Measurements from ENCODE around the gene METTL26. TPM values are rescaled to one million over a fixed set of nuclear protein-coding genes. Genes with fewer than 3 reads are reported as not detected.
A peak's percentile ranks its signal among the peaks of the same experiment; 100 is the strongest.

METTL26 gene
- total and polyA plus RNA-seq, 2 of the 8 experiments (the other 6 are each of a cell fraction or from before 2014, with no cell fraction given) = 100 to 186 TPM

DNA sequence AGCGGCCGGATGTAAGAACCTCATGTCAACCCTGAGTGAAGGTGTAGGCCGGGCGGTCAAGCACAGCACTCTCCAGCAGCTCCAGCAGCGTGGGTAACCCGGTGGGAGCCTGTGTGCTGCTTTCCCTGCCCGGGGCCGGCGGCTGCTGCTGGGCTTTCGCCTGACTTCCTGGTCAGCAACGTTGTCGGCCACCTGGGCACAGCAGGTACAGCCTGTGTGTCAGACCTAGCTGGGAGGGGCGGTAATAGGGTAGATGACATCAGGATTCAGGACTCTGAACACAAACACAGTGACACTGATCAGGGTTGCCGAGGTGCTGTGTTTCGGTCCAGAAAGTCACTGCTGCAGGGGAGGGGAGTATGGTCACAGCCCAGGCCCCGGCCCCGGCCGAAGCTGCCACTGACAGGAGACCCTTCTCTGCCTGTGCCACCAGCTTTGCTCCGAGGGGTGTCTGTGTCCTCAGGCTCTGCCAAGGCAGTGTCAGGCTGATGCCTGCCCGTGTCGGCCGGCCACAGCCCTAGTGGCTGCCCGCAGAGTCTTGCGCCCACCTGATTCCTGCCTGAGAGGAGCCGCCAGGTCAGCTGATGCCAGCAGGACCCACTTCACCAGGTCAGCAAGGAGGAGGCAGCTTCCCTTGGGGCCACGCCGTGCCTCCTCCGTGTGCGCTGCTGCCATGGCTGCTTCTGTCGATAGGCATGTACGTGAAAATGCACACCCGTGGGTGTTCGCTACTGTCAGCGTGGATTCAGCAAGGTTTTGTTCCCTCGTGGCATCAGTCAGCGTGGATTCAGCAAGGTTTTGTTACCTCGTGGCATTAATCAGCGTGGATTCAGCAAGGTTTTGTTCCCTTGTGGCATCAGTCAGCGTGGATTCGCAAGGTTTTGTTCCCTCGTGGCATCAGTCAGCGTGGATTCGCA is 37.0 kb downstream of the METTL26 start:
- H2BK12ac ChIP-seq (ENCODE audit: low read depth, low read length) = no peak overlapping the region
- no peak overlapping the region for H3K27ac ChIP-seq (ENCODE audit: low read depth, low read length)
- no peak overlapping the region for H2BK15ac ChIP-seq (ENCODE audit: low read length)
- no peak for DNase-seq (ENCODE audit: low read depth in 1 of 2, low spot score in 2 of 2)
- peaks cover 10% of the 10 kb centered on the region; the same call in 1 of the 2 replicates for H3K79me1 ChIP-seq (ENCODE audit: low read depth, low read length)
- H2BK5ac ChIP-seq (ENCODE audit: low read depth, low read length) = 0 out of 2 replicates have a peak overlapping the region, but pooled peaks have one; percentile 5
- FAIRE-seq = no peak
- no peak overlapping the region for H3K9ac ChIP-seq (replicated peaks in 1 of 4; ENCODE audit: extremely low read depth in 1 of 4, low read depth in 3 of 4, low read length in 3 of 4)
- H3K27me3 ChIP-seq (replicated peaks in 1 of 4; ENCODE audit: control insufficient read depth in 3 of 4, extremely low read depth in 1 of 4, insufficient read depth in 3 of 4, low read length in 3 of 4) = peaks cover 0 to 3% (median under 1%) of the 10 kb centered on the region in 4 experiments; a peak in 3 of 7 replicates
- H3K4ac ChIP-seq (replicated peaks; ENCODE audit: insufficient read length, low read depth, low read length) = no peak overlapping the region
- H4K20me1 ChIP-seq (replicated peaks in 1 of 2; ENCODE audit: control insufficient read depth in 1 of 2, insufficient read depth in 2 of 2, low read length in 2 of 2) = peaks cover 10 to 13% of the 10 kb centered on the region in 2 experiments
- H3K4me3 ChIP-seq (ENCODE audit: extremely low read depth in 1 of 4, insufficient read depth in 2 of 4, low read depth in 3 of 4, low read length in 4 of 4) = no peak overlapping the region
- H3K36me3 ChIP-seq (ENCODE audit: control insufficient read depth in 2 of 4, insufficient read depth in 4 of 4, low read length in 3 of 4) = peaks cover 0 to 3% (median under 1%) of the 10 kb centered on the region in 4 experiments; a peak in 2 of 8 replicates
- no peaks in the 10 kb centered on the region for H3K23me2 ChIP-seq (ENCODE audit: low read depth, low read length)
- H2AFZ ChIP-seq (ENCODE audit: low read length) = no peak overlapping the region
- H2AK5ac ChIP-seq (ENCODE audit: low read depth, low read length) = no peak overlapping the region
- H3K4me2 ChIP-seq (ENCODE audit: insufficient read depth in 1 of 2, low read depth in 2 of 2, low read length in 2 of 2) = no peak overlapping the region
- peaks cover 0 to 4% of the 10 kb centered on the region in 2 experiments; a peak in 1 of 4 replicates for H3K9me3 ChIP-seq (ENCODE audit: insufficient read depth in 2 of 2, low read depth in 1 of 2, low read length in 1 of 2)
- ChIA-PET POLR2A (ENCODE audit: partially characterized antibody) (interaction anchor here (1.2 to 2.0 kb wide), 2 partner anchors 9 to 10 kb away, joined by 3 to 5 read pairs; partner anchors contain the start of gene RAB40C), CTCF (ENCODE audit: partially characterized antibody) (interaction anchor here (0.8 to 3.8 kb wide), 12 partner anchors 11 to 191 kb away, joined by 3 to 35 read pairs (median 4); partner anchors contain the start of gene METTL26)
- 95% methylated on average over 42 of the region's 43 CpGs; no CpG with 5 or more reads in 1 of the 2 experiments for WGBS, 2 experiments (ENCODE audit: extremely low coverage in 1 of 2, insufficient coverage in 1 of 2, insufficient read length in 1 of 2, insufficient replicate concordance in 2 of 2, low coverage in 1 of 2, low lambda C conversion rate in 2 of 2, missing lambda C conversion rate in 1 of 2)
- H4K8ac ChIP-seq (ENCODE audit: extremely low read depth, insufficient read depth, low read length) = no peak overlapping the region; the same call in 1 of the 2 replicates
- H3K79me2 ChIP-seq (ENCODE audit: control insufficient read depth in 1 of 2, insufficient read depth in 2 of 2, low read length in 2 of 2) = peaks cover 3 to 5% of the 10 kb centered on the region in 2 experiments; a peak in 2 of 4 replicates
- H3K23ac ChIP-seq (ENCODE audit: insufficient read length) = no peak overlapping the region
- no peak overlapping the region for H3K56ac ChIP-seq (replicated peaks; ENCODE audit: insufficient read length, low read depth, low read length)
- H3K14ac ChIP-seq (ENCODE audit: insufficient read length) = no peak overlapping the region
- no peak overlapping the region for H2BK20ac ChIP-seq (ENCODE audit: low read length)
- H3K4me1 ChIP-seq (replicated peaks in 1 of 4; ENCODE audit: control insufficient read depth in 3 of 4, insufficient read depth in 4 of 4, low read length in 3 of 4) = peaks cover 0 to 2% (median 0%) of the 10 kb centered on the region in 4 experiments; a peak in 1 of 7 replicates
- no peak overlapping the region for H2BK120ac ChIP-seq (replicated peaks; ENCODE audit: low read depth, low read length)
- H3K18ac ChIP-seq (ENCODE audit: extremely low read depth, low read length) = no peak overlapping the region
- H4K91ac ChIP-seq (replicated peaks; ENCODE audit: insufficient read length, low read length) = no peak overlapping the region
- no peak overlapping the region for H4K5ac ChIP-seq (ENCODE audit: insufficient read length, low read depth, low read length)
- TF ChIP-seq NRF1 (IDR thresholded peaks at IDR 0.05; ENCODE audit: low read depth, low read length) (no peak), KDM4A (IDR thresholded peaks at IDR 0.05; ENCODE audit: low read depth, low read length, severe bottlenecking) (no peak), POLR2AphosphoS5 (IDR thresholded peaks at IDR 0.05; ENCODE audit: low read depth, low read length) (no peak), CHD2 (IDR thresholded peaks at IDR 0.05; ENCODE audit: low read length) (no peak), TCF12 (IDR thresholded peaks at IDR 0.05; ENCODE audit: low read depth, low read length) (no peak), ASH2L (IDR thresholded peaks at IDR 0.05; ENCODE audit: low read length) (no peak), FOSL1 (IDR thresholded peaks at IDR 0.05; ENCODE audit: insufficient read depth, low read depth, low read length) (no peak), CTBP2 (IDR thresholded peaks at IDR 0.05; ENCODE audit: borderline replicate concordance, insufficient read depth, insufficient read length, low read length) (no peak), SIN3A (conservative IDR thresholded peaks at IDR 0.05 in 1 of 2, IDR thresholded peaks at IDR 0.05 in 1 of 2; ENCODE audit: low read depth in 1 of 2, low read length in 2 of 2) (no peak), GABPA (IDR thresholded peaks at IDR 0.05; ENCODE audit: borderline replicate concordance, insufficient read depth, low read length) (no peak), SRF (IDR thresholded peaks at IDR 0.05; ENCODE audit: low read depth, low read length) (no peak)

Measured in H1 (cell line).